GM12878 (cell line): ENCODE results near the gene GPR17. TPM values are rescaled to one million over a fixed set of nuclear protein-coding genes. Genes with fewer than 3 reads are reported as not detected.

Experiments used
- BHLHE40 ChIP-seq, 2 experiments: fragments of 450-650 bp in 1 of 2; IDR thresholded peaks; 2 replicates each; pipeline ENCODE4 v1.6.1; 2011 to 2017; ENCODE audit warnings: low read depth in 2 of 2, borderline replicate concordance in 1 of 2, improper control_type of control experiment in 1 of 2, low read length in 1 of 2, mild to moderate bottlenecking in 1 of 2
- CBFB ChIP-seq: IDR thresholded peaks from 2 replicates; pipeline ENCODE4 v1.6.1; 2016; ENCODE audit warnings: antibody characterized with exemption, low read depth
- EED ChIP-seq: sonication (generic); IDR thresholded peaks from 2 replicates; pipeline ENCODE4 v1.6.1; 2016; ENCODE audit warnings: antibody characterized with exemption, low read depth
- EP300 ChIP-seq, 2 experiments: fragments of 150-350 bp in 1 of 2; IDR thresholded peaks; 2 replicates each; pipeline ENCODE4 v1.6.1; 2011 to 2012; ENCODE audit warnings: low read depth in 2 of 2, low read length in 2 of 2, borderline replicate concordance in 1 of 2, improper control_type of control experiment in 1 of 2, inconsistent platforms in 1 of 2; ENCODE audit not compliant: control insufficient read depth in 1 of 2
- ESRRA ChIP-seq: IDR thresholded peaks from 2 replicates; pipeline ENCODE4 v1.6.1; 2012; ENCODE audit warnings: mild to moderate bottlenecking, low read length, improper control_type of control experiment
- ETV6 ChIP-seq, 2 experiments: fragments of 450-650 bp in 1 of 2; IDR thresholded peaks in 1 of 2; conservative IDR thresholded peaks in 1 of 2; 2 replicates each; pipeline ENCODE4 v1.6.1; 2014; ENCODE audit warnings: antibody characterized with exemption in 1 of 2, borderline replicate concordance in 1 of 2, low read depth in 1 of 2, mild to moderate bottlenecking in 1 of 2, moderate library complexity in 1 of 2
- EZH2 ChIP-seq: IDR thresholded peaks from 2 replicates; pipeline ENCODE4 v1.6.1; 2012; ENCODE audit warnings: low read depth, mild to moderate bottlenecking, control low read depth, inconsistent platforms, low read length, borderline replicate concordance; ENCODE audit not compliant: control insufficient read depth
- FOXK2 ChIP-seq: fragments of 450-650 bp; IDR thresholded peaks from 2 replicates; pipeline ENCODE4 v1.6.1; 2017; ENCODE audit warnings: mild to moderate bottlenecking, moderate library complexity
- HCFC1 ChIP-seq: fragments of 150-350 bp; IDR thresholded peaks from 2 replicates; pipeline ENCODE4 v1.6.1; 2014; ENCODE audit warnings: low read length
- HDGF ChIP-seq: fragments of 450-650 bp; IDR thresholded peaks from 2 replicates; pipeline ENCODE4 v1.6.1; 2016; ENCODE audit warnings: antibody characterized with exemption
- HSF1 ChIP-seq: fragments of 150-350 bp; IDR thresholded peaks from 2 replicates; pipeline ENCODE4 v1.6.1; 2014; ENCODE audit warnings: mild to moderate bottlenecking, low read depth, low read length
- IRF4 ChIP-seq: IDR thresholded peaks from 2 replicates; pipeline ENCODE4 v1.6.1; 2011; ENCODE audit warnings: low read depth, low read length
- LARP7 ChIP-seq: fragments of 450-650 bp; IDR thresholded peaks from 2 replicates; pipeline ENCODE4 v1.6.1; 2017; ENCODE audit warnings: mild to moderate bottlenecking
- MEF2A ChIP-seq: IDR thresholded peaks from 2 replicates; pipeline ENCODE4 v1.6.1; 2011; ENCODE audit warnings: low read depth, mild to moderate bottlenecking, low read length, moderate library complexity; ENCODE audit not compliant: insufficient read depth
- MTA2 ChIP-seq: fragments of 450-650 bp; IDR thresholded peaks from 2 replicates; pipeline ENCODE4 v1.6.1; 2016; ENCODE audit warnings: low read depth, mild to moderate bottlenecking, moderate library complexity
- NBN ChIP-seq: fragments of 450-650 bp; IDR thresholded peaks from 2 replicates; pipeline ENCODE4 v1.6.1; 2016
- PAX5 ChIP-seq: IDR thresholded peaks from 2 replicates; pipeline ENCODE4 v1.6.1; 2011; ENCODE audit warnings: low read depth, low read length, borderline replicate concordance
- PAX8 ChIP-seq: fragments of 450-650 bp; IDR thresholded peaks from 2 replicates; pipeline ENCODE4 v1.6.1; 2017; ENCODE audit warnings: mild to moderate bottlenecking, moderate library complexity
- REST ChIP-seq: IDR thresholded peaks from 2 replicates; pipeline ENCODE4 v1.6.1; 2012; ENCODE audit warnings: mild to moderate bottlenecking, low read depth, low read length
- RFX5 ChIP-seq: IDR thresholded peaks from 2 replicates; pipeline ENCODE4 v1.6.1; 2011; ENCODE audit warnings: low read depth, low read length, improper control_type of control experiment
- RUNX3 ChIP-seq: IDR thresholded peaks from 2 replicates; pipeline ENCODE4 v1.6.1; 2012; ENCODE audit warnings: low read length, inconsistent platforms
- TCF12 ChIP-seq: IDR thresholded peaks from 2 replicates; pipeline ENCODE4 v1.6.1; 2011; ENCODE audit warnings: low read depth, mild to moderate bottlenecking, low read length
- ZNF217 ChIP-seq: fragments of 450-650 bp; IDR thresholded peaks from 2 replicates; pipeline ENCODE4 v1.6.1; 2017; ENCODE audit warnings: antibody characterized with exemption, mild to moderate bottlenecking
- polyA plus RNA-seq, 11 experiments: library from polyadenylated mRNA; depleted of rRNA in 4 of 11; unstranded in 6 of 11; stranded (reverse) in 5 of 11; fragments of >200 nt; fragmentation: Nextera tagmentation in 4 of 11; fragmentation: Illumina TruSeq in 1 of 11; extraction: Ambion mirVana in 4 of 11; extraction: Trizol in 1 of 11; gene quantifications; 1 replicate in 1 of 11; 2 replicates in 10 of 11; pipeline versions ENCODE4 v1.2.1 to v1.2.3, GENCODE V29; 2011 to 2016; ENCODE audit warnings: inconsistent platforms in 2 of 11, missing spikeins in 2 of 11, low read depth in 1 of 11
- total RNA-seq, 4 experiments: library from RNA; depleted of rRNA in 3 of 4; stranded (reverse); fragments of >200 nt in 3 of 4; fragmentation: Illumina TruSeq in 1 of 4; extraction: Trizol in 1 of 4; gene quantifications; 2 replicates each; pipeline versions ENCODE4 v1.2.1 to v1.2.3, GENCODE V29; 2013 to 2021
- TF ChIP-seq, protein P1 (sequence below): fragments of 450-650 bp; IDR thresholded peaks from 2 replicates; pipeline ENCODE4 v1.6.1; 2018; ENCODE audit warnings: mild to moderate bottlenecking, low read depth, moderate library complexity; ENCODE audit not compliant: partially characterized antibody

Gene GPR17
- total and polyA plus RNA-seq, 10 of the 15 experiments (the other 5 are each of a cell fraction or from before 2014, with no cell fraction given), result not detected

GRCh38 chr2:127700527-127701192 lies 54.7 kb downstream of the GPR17 start (continued):
- TF ChIP-seq HCFC1, result no peak
- TF ChIP-seq HDGF, result peak; percentile 69
- TF ChIP-seq IRF4, result peak; percentile 97
- TF ChIP-seq EP300 (IDR thresholded peaks at IDR 0.05; ENCODE audit: borderline replicate concordance in 1 of 2, control insufficient read depth in 1 of 2, low read depth in 2 of 2, low read length in 2 of 2), result peak; percentile 54 to 90; a peak in 3 of 4 replicates
- TF ChIP-seq, protein P1, sequence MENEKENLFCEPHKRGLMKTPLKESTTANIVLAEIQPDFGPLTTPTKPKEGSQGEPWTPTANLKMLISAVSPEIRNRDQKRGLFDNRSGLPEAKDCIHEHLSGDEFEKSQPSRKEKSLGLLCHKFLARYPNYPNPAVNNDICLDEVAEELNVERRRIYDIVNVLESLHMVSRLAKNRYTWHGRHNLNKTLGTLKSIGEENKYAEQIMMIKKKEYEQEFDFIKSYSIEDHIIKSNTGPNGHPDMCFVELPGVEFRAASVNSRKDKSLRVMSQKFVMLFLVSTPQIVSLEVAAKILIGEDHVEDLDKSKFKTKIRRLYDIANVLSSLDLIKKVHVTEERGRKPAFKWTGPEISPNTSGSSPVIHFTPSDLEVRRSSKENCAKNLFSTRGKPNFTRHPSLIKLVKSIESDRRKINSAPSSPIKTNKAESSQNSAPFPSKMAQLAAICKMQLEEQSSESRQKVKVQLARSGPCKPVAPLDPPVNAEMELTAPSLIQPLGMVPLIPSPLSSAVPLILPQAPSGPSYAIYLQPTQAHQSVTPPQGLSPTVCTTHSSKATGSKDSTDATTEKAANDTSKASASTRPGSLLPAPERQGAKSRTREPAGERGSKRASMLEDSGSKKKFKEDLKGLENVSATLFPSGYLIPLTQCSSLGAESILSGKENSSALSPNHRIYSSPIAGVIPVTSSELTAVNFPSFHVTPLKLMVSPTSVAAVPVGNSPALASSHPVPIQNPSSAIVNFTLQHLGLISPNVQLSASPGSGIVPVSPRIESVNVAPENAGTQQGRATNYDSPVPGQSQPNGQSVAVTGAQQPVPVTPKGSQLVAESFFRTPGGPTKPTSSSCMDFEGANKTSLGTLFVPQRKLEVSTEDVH, result no peak
- TF ChIP-seq RUNX3, result peak; percentile 91
- peak in 1 of 2 experiments; percentile 43; a peak in 2 of 4 replicates for TF ChIP-seq ETV6 (conservative IDR thresholded peaks at IDR 0.05 in 1 of 2, IDR thresholded peaks at IDR 0.05 in 1 of 2; ENCODE audit: borderline replicate concordance in 1 of 2, low read depth in 1 of 2)
- peak; percentile 89 for TF ChIP-seq MTA2
- peak; percentile 73; the same call in 1 of the 2 replicates for TF ChIP-seq NBN
- peak; percentile 77; the same call in 1 of the 2 replicates for TF ChIP-seq ZNF217
- no peak for TF ChIP-seq MEF2A
- no peak; the same call in 1 of the 2 replicates for TF ChIP-seq CBFB
- TF ChIP-seq PAX8, result 0 out of 2 replicates have a peak, but pooled peaks have one; percentile 42
- no peak for TF ChIP-seq ESRRA
- TF ChIP-seq BHLHE40 (IDR thresholded peaks at IDR 0.05; ENCODE audit: borderline replicate concordance in 1 of 2, low read depth in 2 of 2, low read length in 1 of 2), result peak; percentile 95 to 98
- TF ChIP-seq FOXK2, result peak; percentile 54
- TF ChIP-seq REST, result peak; percentile 60; the same call in 1 of the 2 replicates
- TF ChIP-seq EZH2, result no peak
- peak; percentile 92 for TF ChIP-seq TCF12
- TF ChIP-seq RFX5, result no peak
- TF ChIP-seq LARP7, result peak; percentile 49; the same call in 1 of the 2 replicates
- peak; percentile 70; the same call in 1 of the 2 replicates for TF ChIP-seq PAX5
- peak; percentile 90 for TF ChIP-seq EED
- peak; percentile 90 for TF ChIP-seq HSF1
